Activated T-cell treated with anti-CD3 and anti-CD28 coated beads, Interleukin-2, amount 50 U/mL, for 1 hour (primary cell): ENCODE measurements around the gene OGA.

Experiments used
- DNase-seq: peaks from one replicate; pipeline ENCODE4 v3.0.0-alpha.2; 2020

OGA gene

GRCh38 chr10:101818119-101818871 lies at the start of gene OGA:
OGA (minus strand) TSS chr10:101818444; CDS start chr10:101818022, 422 bp downstream.
- peak; percentile 93 for DNase-seq

GRCh38 chr10:101867931-101868330 lies 49.7 kb upstream of the OGA start:
- DNase-seq = no peak

GRCh38 chr10:101859530-101859929 lies 41.3 kb upstream of the OGA start:
- DNase-seq = no peak

GRCh38 chr10:101858723-101859500 lies 40.7 kb upstream of the OGA start:
- no peak for DNase-seq

GRCh38 chr10:101857802-101858476 lies 39.7 kb upstream of the OGA start:
- DNase-seq = no peak

- no peak for DNase-seq
Observed at GRCh38 chr10:101856626-101857025, 38.4 kb upstream of the OGA start.

GRCh38 chr10:101851411-101852116 lies 33.3 kb upstream of the OGA start:
- DNase-seq = no peak

- DNase-seq = no peak
Observed at GRCh38 chr10:101850749-101851148, 32.5 kb upstream of the OGA start.

GRCh38 chr10:101848894-101849351 lies 30.7 kb upstream of the OGA start:
- DNase-seq = no peak

- no peak for DNase-seq
Observed at GRCh38 chr10:101848408-101848807, 30.2 kb upstream of the OGA start.

- DNase-seq = no peak
Observed at GRCh38 chr10:101845893-101846292, 27.6 kb upstream of the OGA start.

GRCh38 chr10:101843032-101844021 lies 25.1 kb upstream of the OGA start, which contains the start of gene KCNIP2:
KCNIP2 (minus strand) TSS chr10:101843800; CDS start chr10:101843568, 232 bp downstream.
- peak; percentile 70 for DNase-seq

- no peak for DNase-seq
Observed at GRCh38 chr10:101841826-101842225, 23.6 kb upstream of the OGA start.

- DNase-seq = peak; percentile 75
Observed at GRCh38 chr10:101840741-101841453, 22.7 kb upstream of the OGA start.

GRCh38 chr10:101840102-101840684 lies 21.9 kb upstream of the OGA start:
- no peak for DNase-seq

- peak; percentile 75 for DNase-seq
Observed at GRCh38 chr10:101839416-101840063, 21.3 kb upstream of the OGA start.

GRCh38 chr10:101839002-101839401 lies 20.8 kb upstream of the OGA start:
- no peak for DNase-seq

- no peak for DNase-seq
Observed at GRCh38 chr10:101838416-101838970, 20.2 kb upstream of the OGA start.

GRCh38 chr10:101837748-101838147 lies 19.5 kb upstream of the OGA start:
- no peak for DNase-seq
